ENCODE data around the gene AGBL1. TPM values are rescaled to one million over a fixed set of nuclear protein-coding genes. Genes with fewer than 3 reads are reported as not detected.

AGBL1 gene
- total and polyA plus RNA-seq, 2 donors (not counting 1 experiment from before 2014, with no cell fraction given) = not detected

DNA sequence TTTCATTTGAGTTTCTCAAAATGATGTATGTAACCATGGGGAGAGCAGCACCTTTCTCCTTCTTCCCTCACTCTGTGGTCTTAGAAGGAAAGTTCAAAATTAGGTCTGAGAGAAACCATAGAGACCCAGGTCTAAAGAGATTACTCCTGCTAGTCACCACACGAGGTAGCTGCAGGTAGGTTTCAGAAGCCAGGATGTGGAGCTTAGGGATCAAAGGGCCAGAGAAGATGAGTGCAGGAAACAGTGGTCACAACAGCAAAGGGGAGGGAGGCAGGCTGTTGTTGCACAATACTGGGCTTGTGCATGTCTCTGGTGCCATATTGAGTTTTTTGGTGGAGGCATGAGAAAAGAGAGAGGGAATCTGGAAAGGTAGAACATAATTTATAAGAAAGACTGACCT, 583.6 kb downstream of the AGBL1 start:
- WGBS (ENCODE audit: insufficient coverage) = 45% methylated on average over 1 of the region's 1 CpG
- ChIA-PET CTCF (no interaction called here), POLR2A (no interaction called here)
- Mint-ChIP-seq H3K4me1 (no peaks in the 10 kb centered on the region), H3K4me3 (no peak overlapping the region), H3K9me3 (ENCODE audit: insufficient read depth) (no peaks in the 10 kb centered on the region), H3K27me3 (no peaks in the 10 kb centered on the region), H3K27ac (no peak overlapping the region)
- H3K27me3 ChIP-seq (replicated peaks in 1 of 4; ENCODE audit: control extremely low read depth in 1 of 4, control insufficient read depth in 3 of 4, insufficient read depth in 4 of 4, low read length in 3 of 4) = no peaks in the 10 kb centered on the region
- H3K9me3 ChIP-seq (ENCODE audit: control extremely low read depth in 1 of 3, control insufficient read depth in 2 of 3, insufficient read depth in 1 of 3, low read length in 2 of 3) = peaks cover 0 to 3% (median 0%) of the 10 kb centered on the region in 3 donors
- no peak for TF ChIP-seq EZH2 (IDR thresholded peaks at IDR 0.05; ENCODE audit: borderline replicate concordance, insufficient read depth, low read depth, low read length, poor library complexity, severe bottlenecking)
- TF ChIP-seq, protein P1, sequence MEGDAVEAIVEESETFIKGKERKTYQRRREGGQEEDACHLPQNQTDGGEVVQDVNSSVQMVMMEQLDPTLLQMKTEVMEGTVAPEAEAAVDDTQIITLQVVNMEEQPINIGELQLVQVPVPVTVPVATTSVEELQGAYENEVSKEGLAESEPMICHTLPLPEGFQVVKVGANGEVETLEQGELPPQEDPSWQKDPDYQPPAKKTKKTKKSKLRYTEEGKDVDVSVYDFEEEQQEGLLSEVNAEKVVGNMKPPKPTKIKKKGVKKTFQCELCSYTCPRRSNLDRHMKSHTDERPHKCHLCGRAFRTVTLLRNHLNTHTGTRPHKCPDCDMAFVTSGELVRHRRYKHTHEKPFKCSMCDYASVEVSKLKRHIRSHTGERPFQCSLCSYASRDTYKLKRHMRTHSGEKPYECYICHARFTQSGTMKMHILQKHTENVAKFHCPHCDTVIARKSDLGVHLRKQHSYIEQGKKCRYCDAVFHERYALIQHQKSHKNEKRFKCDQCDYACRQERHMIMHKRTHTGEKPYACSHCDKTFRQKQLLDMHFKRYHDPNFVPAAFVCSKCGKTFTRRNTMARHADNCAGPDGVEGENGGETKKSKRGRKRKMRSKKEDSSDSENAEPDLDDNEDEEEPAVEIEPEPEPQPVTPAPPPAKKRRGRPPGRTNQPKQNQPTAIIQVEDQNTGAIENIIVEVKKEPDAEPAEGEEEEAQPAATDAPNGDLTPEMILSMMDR (IDR thresholded peaks at IDR 0.05) = no peak
- H3K4me1 ChIP-seq (ENCODE audit: control insufficient read depth in 2 of 2, insufficient read depth in 2 of 2, low read length in 2 of 2) = no peaks in the 10 kb centered on the region
- H3K4me2 ChIP-seq (replicated peaks; ENCODE audit: low read depth, low read length, poor library complexity, severe bottlenecking) = no peak overlapping the region
- H3K79me2 ChIP-seq (ENCODE audit: control insufficient read depth, insufficient read depth, low read length) = no peaks in the 10 kb centered on the region
- no peak overlapping the region for H3K9ac ChIP-seq (ENCODE audit: low read length)
- intact Hi-C loops (cut with micrococcal nuclease) = no loop called here
- H2AFZ ChIP-seq (ENCODE audit: insufficient read depth, low read depth, low read length, poor library complexity, severe bottlenecking) = no peak overlapping the region
- no peak for DNase-seq
- no peak overlapping the region for H3K4me3 ChIP-seq (ENCODE audit: control extremely low read depth in 1 of 5, extremely low read depth in 1 of 5, insufficient read depth in 1 of 5, low read depth in 2 of 5, low read length in 4 of 5)
- H4K20me1 ChIP-seq (ENCODE audit: control insufficient read depth, insufficient read depth, low read length, poor library complexity, severe bottlenecking) = no peaks in the 10 kb centered on the region
- H3K27ac ChIP-seq (ENCODE audit: low read length in 2 of 2) = no peak overlapping the region
- H3K36me3 ChIP-seq (replicated peaks in 1 of 2; ENCODE audit: control extremely low read depth in 1 of 2, control insufficient read depth in 1 of 2, extremely low read depth in 1 of 2, insufficient read depth in 2 of 2, low read length in 1 of 2) = no peaks in the 10 kb centered on the region
- no peak for ATAC-seq (ENCODE audit: low read depth)

DNA sequence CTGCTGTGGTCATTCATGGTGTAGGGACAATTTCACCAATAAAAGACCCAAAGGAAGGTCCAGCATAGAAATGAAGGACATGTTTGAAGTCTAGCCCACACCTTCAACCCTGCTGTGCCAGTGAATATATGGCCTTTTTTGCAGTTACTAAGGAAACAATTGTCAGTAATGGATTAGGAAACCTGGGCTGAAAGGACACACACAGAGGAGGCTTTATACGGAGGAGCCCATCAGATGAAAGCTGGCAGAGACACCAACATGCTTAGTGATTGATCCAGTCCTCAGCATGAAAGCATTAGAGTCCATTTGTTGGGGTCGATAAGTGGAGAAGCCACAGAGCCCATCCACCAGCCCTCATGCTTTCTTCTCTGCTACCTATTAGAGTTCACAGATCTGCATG, 584.3 kb downstream of the AGBL1 start:
- H4K20me1 ChIP-seq (ENCODE audit: control insufficient read depth, insufficient read depth, low read length, poor library complexity, severe bottlenecking) = no peaks in the 10 kb centered on the region
- ChIA-PET POLR2A (no interaction called here), CTCF (no interaction called here)
- H3K27me3 Mint-ChIP-seq = no peaks in the 10 kb centered on the region
- intact Hi-C loops (cut with micrococcal nuclease) = no loop called here
- no peak overlapping the region for H3K27ac ChIP-seq (ENCODE audit: low read length in 2 of 2)
- H3K9ac ChIP-seq (ENCODE audit: low read length) = no peak overlapping the region
- no peak overlapping the region for H3K4me3 ChIP-seq (ENCODE audit: control extremely low read depth in 1 of 5, extremely low read depth in 1 of 5, insufficient read depth in 1 of 5, low read depth in 2 of 5, low read length in 4 of 5)
- H2AFZ ChIP-seq (ENCODE audit: insufficient read depth, low read depth, low read length, poor library complexity, severe bottlenecking) = no peak overlapping the region
- no peaks in the 10 kb centered on the region for H3K27me3 ChIP-seq (replicated peaks in 1 of 4; ENCODE audit: control extremely low read depth in 1 of 4, control insufficient read depth in 3 of 4, insufficient read depth in 4 of 4, low read length in 3 of 4)
- ATAC-seq (ENCODE audit: low read depth) (no peak), DNase-seq (no peak)
- no peaks in the 10 kb centered on the region for H3K36me3 ChIP-seq (replicated peaks in 1 of 2; ENCODE audit: control extremely low read depth in 1 of 2, control insufficient read depth in 1 of 2, extremely low read depth in 1 of 2, insufficient read depth in 2 of 2, low read length in 1 of 2)
- peaks cover 0 to 3% (median 0%) of the 10 kb centered on the region in 3 donors for H3K9me3 ChIP-seq (ENCODE audit: control extremely low read depth in 1 of 3, control insufficient read depth in 2 of 3, insufficient read depth in 1 of 3, low read length in 2 of 3)
- no peaks in the 10 kb centered on the region for H3K4me1 Mint-ChIP-seq
- H3K9me3 Mint-ChIP-seq (ENCODE audit: insufficient read depth) = no peaks in the 10 kb centered on the region
- 75% methylated on average over 2 of the region's 2 CpGs for WGBS (ENCODE audit: insufficient coverage)
- H3K79me2 ChIP-seq (ENCODE audit: control insufficient read depth, insufficient read depth, low read length) = no peaks in the 10 kb centered on the region
- no peak for TF ChIP-seq EZH2 (IDR thresholded peaks at IDR 0.05; ENCODE audit: borderline replicate concordance, insufficient read depth, low read depth, low read length, poor library complexity, severe bottlenecking)
- TF ChIP-seq, protein P1 (IDR thresholded peaks at IDR 0.05) = no peak
- H3K27ac Mint-ChIP-seq = no peak overlapping the region
- no peak overlapping the region for H3K4me2 ChIP-seq (replicated peaks; ENCODE audit: low read depth, low read length, poor library complexity, severe bottlenecking)
- no peaks in the 10 kb centered on the region for H3K4me1 ChIP-seq (ENCODE audit: control insufficient read depth in 2 of 2, insufficient read depth in 2 of 2, low read length in 2 of 2)
- H3K4me3 Mint-ChIP-seq = no peak overlapping the region

All from B cell (primary cell).